Kidney (tissue), 14 donors: Measurements from ENCODE around the gene CRYL1. TPM values are rescaled to one million over a fixed set of nuclear protein-coding genes. Genes with fewer than 3 reads are reported as not detected.
A peak's percentile ranks its signal among the peaks of the same experiment; 100 is the strongest.

Source experiments
- DNase-seq, 5 donors: peaks; one replicate each; pipeline ENCODE4 v3.0.0-alpha.2; 2013 to 2020
- FAIRE-seq: peaks from 2 replicates; lab custom pipeline; 2012; peaks lifted over from hg19 to GRCh38; lab: Jason Lieb, UNC
- H3K27ac ChIP-seq, 2 donors: one replicate each; pipeline ENCODE4 v1.7.0; 2013; ENCODE audit warnings: low read depth in 2 of 2, low read length in 2 of 2, inconsistent platforms in 1 of 2
- H3K27me3 ChIP-seq: one replicate; pipeline ENCODE4 v1.7.1; 2013; ENCODE audit warnings: low read length, inconsistent platforms; ENCODE audit not compliant: control insufficient read depth, insufficient read depth
- H3K36me3 ChIP-seq, 3 donors: one replicate each; pipeline versions ENCODE4 v1.7.0 to v1.7.1; 2013; ENCODE audit warnings: low read length in 3 of 3, control low read depth in 1 of 3, inconsistent platforms in 1 of 3; ENCODE audit not compliant: insufficient read depth in 3 of 3, control insufficient read depth in 2 of 3
- H3K4me1 ChIP-seq, 3 donors: one replicate each; pipeline versions ENCODE4 v1.7.0 to v1.7.1; 2013; ENCODE audit warnings: low read length in 3 of 3, inconsistent platforms in 1 of 3, low read depth in 1 of 3; ENCODE audit not compliant: control insufficient read depth in 2 of 3, insufficient read depth in 2 of 3
- H3K4me3 ChIP-seq, 3 donors: one replicate each; pipeline versions ENCODE4 v1.7.0 to v1.8.1; 2013; ENCODE audit warnings: low read length in 3 of 3, control low read depth in 1 of 3, inconsistent platforms in 1 of 3
- H3K9ac ChIP-seq, 3 donors: one replicate each; pipeline versions ENCODE4 v1.7.0 to v1.7.1; 2013; ENCODE audit warnings: low read length in 3 of 3, control low read depth in 1 of 3, inconsistent platforms in 1 of 3
- H3K9me3 ChIP-seq, 3 donors: one replicate each; pipeline versions ENCODE4 v1.7.0 to v1.7.1; 2013; ENCODE audit warnings: low read length in 3 of 3, control low read depth in 1 of 3, inconsistent platforms in 1 of 3; ENCODE audit not compliant: control insufficient read depth in 2 of 3, insufficient read depth in 1 of 3
- CTCF ChIP-seq: IDR thresholded peaks from 3 replicates; pipeline ENCODE4 v1.5.1; 2012; ENCODE audit warnings: mild to moderate bottlenecking, moderate library complexity, borderline replicate concordance; ENCODE audit not compliant: insufficient read depth; ENCODE audit errors: extremely low read depth
- intact Hi-C: fragments of 100-400 bp; cut with DNase I; formaldehyde crosslinking; loops from one replicate; pipeline ENCODE4 v1.11.1; 2022
- polyA plus RNA-seq: library from polyadenylated mRNA; stranded (reverse); fragments of 350-450 nt; fragmentation: Illumina TruSeq; extraction: RNeasy Lipid Tissue Mini Kit (QIAGEN cat#74804); gene quantifications from one replicate; pipeline ENCODE4 v1.2.3, GENCODE V29; 2014; ENCODE audit warnings: low read depth, low replicate concordance; ENCODE audit not compliant: insufficient read depth
- total RNA-seq: library from RNA; stranded (reverse); fragmentation: NEBNext Ultra II Directional; extraction: Animal tissue kit (Norgen Biotek cat#: 25700); gene quantifications from one replicate; pipeline ENCODE4 v1.2.1, GENCODE V29; 2021
- donor health status: control.
- donor health status: control.
- donor health status: control.
- donor health status: control.
- donor health status: control.
- donor health status: DM: yes; HTN: yes; CAD: no.
- donor health status: Normal renal cell carcinoma (clear cell type).

The CRYL1 gene
- total and polyA plus RNA-seq, 2 donors from 2014 or later, result 130 to 462 TPM

DNA sequence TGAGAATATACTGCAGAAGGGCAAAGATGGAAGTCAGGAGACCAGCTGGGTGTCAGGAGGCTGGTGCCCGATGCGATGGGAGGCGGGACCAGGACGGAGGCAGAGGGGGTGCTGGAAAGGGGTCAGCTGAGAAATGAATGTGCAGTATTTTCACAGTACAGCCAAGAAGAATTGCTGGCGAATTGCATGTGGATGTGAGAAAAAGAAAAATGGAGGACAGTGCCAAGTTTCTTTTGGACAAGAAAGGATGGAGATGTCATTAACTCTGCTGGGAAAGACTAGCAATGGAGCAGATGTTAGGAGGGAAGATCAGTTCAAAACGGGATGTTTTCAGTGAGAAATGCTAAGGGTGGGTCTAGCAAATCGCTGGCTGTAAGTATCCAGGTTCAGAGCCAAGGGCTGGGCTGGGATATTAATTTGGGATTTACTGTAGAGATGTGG is 7.0 kb downstream of the CRYL1 start:
- no peaks in the 10 kb centered on the region for H3K36me3 ChIP-seq
- DNase-seq (no peak), FAIRE-seq (no peak)
- H3K9ac ChIP-seq, result no peak overlapping the region
- H3K9me3 ChIP-seq, result no peaks in the 10 kb centered on the region
- intact Hi-C loops, result no loop called here
- peaks cover 0 to 31% (median 16%) of the 10 kb centered on the region in 3 donors for H3K4me1 ChIP-seq
- no peak for TF ChIP-seq CTCF
- H3K27me3 ChIP-seq, result no peaks in the 10 kb centered on the region
- peak overlapping the region; percentile 86 to 98 for H3K27ac ChIP-seq
- H3K4me3 ChIP-seq, result no peak overlapping the region

DNA sequence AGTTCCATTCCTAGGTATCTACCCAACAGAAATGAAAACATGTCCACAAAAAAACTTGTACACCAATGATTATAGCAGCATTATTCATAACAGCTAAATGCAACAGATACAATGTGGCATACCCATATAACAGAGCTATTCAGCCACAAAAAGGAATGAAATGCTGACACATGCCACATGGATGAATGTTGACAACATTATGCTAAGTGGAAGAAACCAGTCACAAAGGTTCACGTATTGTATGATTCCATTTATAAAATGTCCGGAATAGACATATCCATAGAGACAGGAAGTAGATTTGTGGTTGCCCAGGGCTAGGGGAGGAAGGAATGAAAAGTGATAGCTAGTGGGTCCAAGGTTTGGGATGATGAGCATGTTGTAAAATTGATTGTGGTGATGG is 10.8 kb downstream of the CRYL1 start:
- no peak for FAIRE-seq
- intact Hi-C loops, result no loop called here

GRCh38 chr13:20513466-20513995 is 12.1 kb downstream of the CRYL1 start:
- H3K9me3 ChIP-seq, result no peaks in the 10 kb centered on the region

More for the DNA sequence above, 10.8 kb downstream of the CRYL1 start:
- H3K4me3 ChIP-seq, result no peak overlapping the region
- peaks cover 0 to 24% (median 12%) of the 10 kb centered on the region in 3 donors for H3K36me3 ChIP-seq
- no peak overlapping the region for H3K9ac ChIP-seq
- no peaks in the 10 kb centered on the region for H3K27me3 ChIP-seq
- peaks cover 0 to 38% (median 18%) of the 10 kb centered on the region in 3 donors for H3K4me1 ChIP-seq
- H3K27ac ChIP-seq, result no peak overlapping the region
- TF ChIP-seq CTCF, result no peak
- no peaks in the 10 kb centered on the region for H3K9me3 ChIP-seq
- no peak for DNase-seq

More at GRCh38 chr13:20513466-20513995, 12.1 kb downstream of the CRYL1 start:
- Histone ChIP-seq H3K36me3 (peaks cover 0 to 25% (median 13%) of the 10 kb centered on the region in 3 donors), H3K27ac (peak overlapping the region in 1 of 2 donors; percentile 22), H3K27me3 (no peaks in the 10 kb centered on the region), H3K4me1 (peaks cover 0 to 36% (median 13%) of the 10 kb centered on the region in 3 donors), H3K4me3 (no peak overlapping the region), H3K9ac (no peak overlapping the region)
- intact Hi-C loops, result no loop called here
- DNase-seq (no peak), FAIRE-seq (no peak)
- TF ChIP-seq CTCF, result no peak
